ENCODE data around the gene SYT12. TPM values are rescaled to one million over a fixed set of nuclear protein-coding genes. Genes with fewer than 3 reads are reported as not detected.
A peak's percentile ranks its signal among the peaks of the same experiment; 100 is the strongest.

SYT12 gene, protein sequence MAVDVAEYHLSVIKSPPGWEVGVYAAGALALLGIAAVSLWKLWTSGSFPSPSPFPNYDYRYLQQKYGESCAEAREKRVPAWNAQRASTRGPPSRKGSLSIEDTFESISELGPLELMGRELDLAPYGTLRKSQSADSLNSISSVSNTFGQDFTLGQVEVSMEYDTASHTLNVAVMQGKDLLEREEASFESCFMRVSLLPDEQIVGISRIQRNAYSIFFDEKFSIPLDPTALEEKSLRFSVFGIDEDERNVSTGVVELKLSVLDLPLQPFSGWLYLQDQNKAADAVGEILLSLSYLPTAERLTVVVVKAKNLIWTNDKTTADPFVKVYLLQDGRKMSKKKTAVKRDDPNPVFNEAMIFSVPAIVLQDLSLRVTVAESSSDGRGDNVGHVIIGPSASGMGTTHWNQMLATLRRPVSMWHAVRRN
- total RNA-seq, result not detected
- total RNA-seq (2013), result not detected

DNA sequence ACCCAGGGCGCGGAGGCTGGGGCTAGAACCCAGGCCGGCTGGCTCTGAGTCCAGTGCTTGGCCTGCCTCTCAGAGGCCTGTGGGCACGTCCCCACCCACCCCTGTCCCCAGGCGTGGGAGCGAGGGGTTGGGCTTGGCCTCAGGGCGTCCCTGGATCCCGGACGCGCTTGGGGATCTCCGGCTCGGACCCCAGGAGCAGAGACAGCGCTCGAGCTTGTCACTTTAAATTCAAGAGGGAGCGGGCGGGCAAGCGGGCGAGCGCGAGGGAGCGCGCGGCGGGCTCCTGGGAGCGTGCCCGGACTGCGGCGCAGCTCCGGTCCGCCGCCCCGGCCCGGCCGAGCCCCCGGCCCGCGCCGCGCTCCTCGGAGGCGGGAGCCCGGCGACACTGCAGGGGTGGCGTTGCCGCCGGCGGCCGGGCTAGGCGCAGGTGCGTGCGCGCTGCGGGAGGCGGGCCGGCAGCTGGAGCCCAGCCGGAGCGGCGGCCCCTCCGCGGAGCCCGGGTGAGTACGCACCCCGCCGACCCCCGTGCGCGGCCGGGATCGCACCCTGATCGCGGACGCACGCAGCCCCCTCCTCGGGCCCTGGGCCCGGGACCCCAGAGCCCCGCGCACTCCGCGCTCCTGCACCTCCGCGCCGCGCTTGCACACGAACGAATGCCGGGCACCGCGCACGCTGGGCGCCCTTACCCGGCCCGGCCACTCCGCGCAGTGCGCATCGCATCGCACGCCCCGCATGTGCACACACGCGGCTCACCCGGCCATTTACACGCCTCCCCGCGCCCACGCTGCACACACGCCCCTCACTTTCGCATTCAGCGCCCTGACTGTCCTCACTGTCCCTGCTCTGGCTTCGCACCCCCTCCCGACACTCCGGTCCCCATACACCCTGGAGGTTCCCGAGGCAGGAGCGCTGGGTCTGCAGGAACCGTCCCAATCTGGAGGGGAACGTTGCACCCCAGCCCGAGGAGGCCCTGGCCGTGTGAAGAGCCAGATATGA, at the start of gene SYT12:
SYT12 (plus strand) TSS at position 174 of the 996 bp plus-strand sequence. CDS start 7,011 bp downstream, outside the sequence.
- Mint-ChIP-seq H3K4me3 (peak within 1 kb of the TSS; percentile 84), H3K27ac (no peak within 1 kb of the TSS), H3K27me3 (ENCODE audit: low read depth in 2 of 2) (peaks cover 25 to 27% of the 10 kb centered on the region in 2 donors), H3K4me1 (peaks cover 12 to 29% of the 10 kb centered on the region in 2 donors), H3K36me3 (no peaks in the 10 kb centered on the region), H3K9me3 (no peaks in the 10 kb centered on the region)
- Histone ChIP-seq H3K27ac (ENCODE audit: low read length) (no peak within 1 kb of the TSS), H3K4me1 (ENCODE audit: control insufficient read depth, insufficient read depth, low read length) (peaks cover 33% of the 10 kb centered on the region), H3K36me3 (ENCODE audit: control insufficient read depth, insufficient read depth, low read length) (no peaks in the 10 kb centered on the region), H3K4me3 (ENCODE audit: low read length) (no peak within 1 kb of the TSS), H3K27me3 (ENCODE audit: control insufficient read depth, insufficient read depth, low read length) (peaks cover 20% of the 10 kb centered on the region), H3K9me3 (ENCODE audit: control insufficient read depth, insufficient read depth, low read length) (no peaks in the 10 kb centered on the region)
- intact Hi-C loops (cut with micrococcal nuclease), result no loop called here
- DNase-seq (peak in 1 of 2 donors; percentile 34), ATAC-seq (peak in 2 of 3 donors; percentile 38 to 57)
- 4% methylated on average over 118 of the region's 118 CpGs for WGBS (ENCODE audit: insufficient coverage)
- TF ChIP-seq, protein P1, sequence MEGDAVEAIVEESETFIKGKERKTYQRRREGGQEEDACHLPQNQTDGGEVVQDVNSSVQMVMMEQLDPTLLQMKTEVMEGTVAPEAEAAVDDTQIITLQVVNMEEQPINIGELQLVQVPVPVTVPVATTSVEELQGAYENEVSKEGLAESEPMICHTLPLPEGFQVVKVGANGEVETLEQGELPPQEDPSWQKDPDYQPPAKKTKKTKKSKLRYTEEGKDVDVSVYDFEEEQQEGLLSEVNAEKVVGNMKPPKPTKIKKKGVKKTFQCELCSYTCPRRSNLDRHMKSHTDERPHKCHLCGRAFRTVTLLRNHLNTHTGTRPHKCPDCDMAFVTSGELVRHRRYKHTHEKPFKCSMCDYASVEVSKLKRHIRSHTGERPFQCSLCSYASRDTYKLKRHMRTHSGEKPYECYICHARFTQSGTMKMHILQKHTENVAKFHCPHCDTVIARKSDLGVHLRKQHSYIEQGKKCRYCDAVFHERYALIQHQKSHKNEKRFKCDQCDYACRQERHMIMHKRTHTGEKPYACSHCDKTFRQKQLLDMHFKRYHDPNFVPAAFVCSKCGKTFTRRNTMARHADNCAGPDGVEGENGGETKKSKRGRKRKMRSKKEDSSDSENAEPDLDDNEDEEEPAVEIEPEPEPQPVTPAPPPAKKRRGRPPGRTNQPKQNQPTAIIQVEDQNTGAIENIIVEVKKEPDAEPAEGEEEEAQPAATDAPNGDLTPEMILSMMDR (IDR thresholded peaks at IDR 0.05), result no peak

DNA sequence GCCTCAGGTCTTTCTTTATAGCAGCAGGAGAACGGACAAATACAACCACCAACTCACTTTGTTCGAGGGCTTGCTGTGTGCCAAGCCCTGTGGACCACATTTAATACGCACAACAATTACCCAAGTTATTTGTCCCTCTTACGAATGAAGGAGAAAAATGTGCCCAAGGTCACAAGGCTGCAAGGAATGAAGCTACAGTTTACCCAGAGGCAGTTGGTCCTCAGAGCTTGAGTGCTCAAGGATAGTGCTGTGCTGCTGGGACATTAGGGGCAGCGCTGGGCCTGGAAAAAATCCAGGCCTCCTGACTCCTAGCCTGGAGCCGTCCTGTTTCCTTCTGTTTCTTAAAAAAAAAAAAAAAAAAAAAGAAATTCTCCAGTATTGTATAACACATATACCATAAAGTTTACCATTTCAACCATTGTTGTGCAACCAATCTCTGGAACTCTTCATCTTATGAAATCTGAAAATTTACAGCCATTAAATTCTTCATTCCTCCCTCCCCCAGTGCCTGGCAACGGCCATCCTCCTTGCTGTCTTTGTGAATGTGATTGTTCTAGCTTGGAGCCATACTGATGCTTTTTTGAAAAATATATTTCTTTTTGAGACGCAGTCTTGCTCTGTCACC, 48.9 kb upstream of the SYT12 start:
- Mint-ChIP-seq H3K4me3 (no peak overlapping the region), H3K27ac (no peak overlapping the region), H3K27me3 (ENCODE audit: low read depth in 2 of 2) (peaks cover 7 to 8% of the 10 kb centered on the region in 2 donors), H3K36me3 (no peaks in the 10 kb centered on the region), H3K9me3 (no peaks in the 10 kb centered on the region), H3K4me1 (no peaks in the 10 kb centered on the region)
- TF ChIP-seq, protein P1 (IDR thresholded peaks at IDR 0.05), result no peak
- Histone ChIP-seq H3K27me3 (ENCODE audit: control insufficient read depth, insufficient read depth, low read length) (no peaks in the 10 kb centered on the region), H3K27ac (ENCODE audit: low read length) (no peak overlapping the region), H3K4me1 (ENCODE audit: control insufficient read depth, insufficient read depth, low read length) (peaks cover 3% of the 10 kb centered on the region), H3K4me3 (ENCODE audit: low read length) (no peak overlapping the region), H3K36me3 (ENCODE audit: control insufficient read depth, insufficient read depth, low read length) (no peaks in the 10 kb centered on the region), H3K9me3 (ENCODE audit: control insufficient read depth, insufficient read depth, low read length) (peaks cover 4% of the 10 kb centered on the region)
- intact Hi-C loops (cut with micrococcal nuclease), result no loop called here
- 91% methylated on average over 7 of the region's 8 CpGs for whole genome bisulfite sequencing (ENCODE audit: insufficient coverage)
- ATAC-seq (no peak), DNase-seq (no peak)

DNA sequence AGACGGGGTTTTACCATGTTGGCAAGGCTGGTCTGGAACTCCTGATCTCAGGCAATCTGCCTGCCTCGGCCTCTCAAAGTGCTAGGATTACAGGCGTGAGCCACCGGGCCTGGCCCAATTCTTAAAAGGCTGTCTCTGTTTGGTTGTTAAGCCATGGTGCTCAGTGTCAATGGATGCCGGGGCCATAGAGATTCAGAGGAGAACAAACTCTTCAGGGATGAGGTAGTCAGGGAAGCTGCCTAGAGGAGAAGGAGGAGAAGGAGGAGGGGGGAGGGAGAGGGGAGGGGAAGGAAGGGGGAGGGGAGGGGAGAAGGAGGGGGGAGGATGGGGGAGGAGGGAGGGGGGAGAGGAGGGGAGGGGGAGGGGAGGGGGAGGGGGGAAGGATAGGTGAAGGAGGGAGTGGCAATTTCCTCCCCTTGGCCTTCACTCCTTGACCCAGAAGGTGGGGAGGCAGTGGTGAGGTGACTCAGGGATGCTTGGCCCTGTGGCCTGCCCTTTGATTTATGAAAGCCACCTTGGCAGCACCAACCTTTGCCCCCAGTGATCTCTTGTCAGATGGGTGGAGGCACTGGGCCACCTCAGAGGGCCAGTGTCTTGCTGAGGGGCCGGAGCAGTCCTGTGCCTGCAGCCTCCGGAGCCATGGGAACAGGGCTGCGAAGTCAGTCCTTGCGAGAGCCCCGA, 48.1 kb upstream of the SYT12 start, which contains the start of gene C11orf86:
C11orf86 (plus strand) TSS at position 581 of the 681 bp plus-strand sequence; CDS start at position 640, 59 bp downstream.
- Mint-ChIP-seq H3K27me3 (ENCODE audit: low read depth in 2 of 2) (peaks cover 7 to 8% of the 10 kb centered on the region in 2 donors), H3K9me3 (peaks cover 0 to 2% of the 10 kb centered on the region in 2 donors), H3K27ac (no peak within 1 kb of the TSS), H3K36me3 (no peaks in the 10 kb centered on the region), H3K4me1 (no peaks in the 10 kb centered on the region), H3K4me3 (no peak within 1 kb of the TSS)
- peaks cover 9% of the 10 kb centered on the region for H3K9me3 ChIP-seq (ENCODE audit: control insufficient read depth, insufficient read depth, low read length)
- ATAC-seq (no peak), DNase-seq (no peak)
- WGBS (ENCODE audit: insufficient coverage), result 87% methylated on average over 10 of the region's 10 CpGs
- H3K4me1 ChIP-seq (ENCODE audit: control insufficient read depth, insufficient read depth, low read length), result peaks cover 3% of the 10 kb centered on the region
- intact Hi-C loops (cut with micrococcal nuclease), result no loop called here
- H3K4me3 ChIP-seq (ENCODE audit: low read length), result no peak within 1 kb of the TSS
- TF ChIP-seq, protein P1 (IDR thresholded peaks at IDR 0.05), result no peak
- H3K36me3 ChIP-seq (ENCODE audit: control insufficient read depth, insufficient read depth, low read length), result no peaks in the 10 kb centered on the region
- H3K27me3 ChIP-seq (ENCODE audit: control insufficient read depth, insufficient read depth, low read length), result no peaks in the 10 kb centered on the region
- H3K27ac ChIP-seq (ENCODE audit: low read length), result no peak within 1 kb of the TSS
